ENCODE data around the gene ERG.

Gene ERG

GRCh38 chr21:38409907-38410306 lies 88.4 kb downstream of the ERG start:
- H3K27me3 Mint-ChIP-seq, result peaks cover 9% of the 10 kb centered on the region
- no peaks in the 10 kb centered on the region for H3K36me3 Mint-ChIP-seq
- H3K9me3 Mint-ChIP-seq, result no peaks in the 10 kb centered on the region
- H3K4me1 Mint-ChIP-seq, result no peaks in the 10 kb centered on the region
- no peak overlapping the region for H3K4me3 Mint-ChIP-seq
- no peak overlapping the region for H3K27ac Mint-ChIP-seq

DNA sequence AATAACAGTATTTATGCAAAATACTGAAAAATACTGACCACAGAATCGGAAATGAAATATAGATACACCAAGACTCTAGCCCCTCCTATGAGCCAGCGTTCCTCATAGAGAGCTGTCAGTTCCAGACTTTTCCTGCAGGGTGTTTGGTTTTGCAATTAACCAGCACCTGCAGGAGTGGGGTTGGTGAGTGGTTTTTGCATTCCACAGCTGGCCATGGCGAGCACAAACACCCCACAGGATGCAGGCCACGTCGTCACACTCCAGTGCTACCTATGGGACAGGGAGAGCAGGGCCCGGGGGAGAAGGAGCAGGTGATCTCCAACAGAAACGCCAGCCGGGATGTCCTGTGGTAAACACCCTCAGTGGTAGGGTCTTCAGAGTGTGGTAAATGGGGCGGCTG lies 94.1 kb downstream of the ERG start:
- no peak overlapping the region for H3K4me3 Mint-ChIP-seq
- H3K27ac Mint-ChIP-seq, result no peak overlapping the region
- H3K4me1 Mint-ChIP-seq, result no peaks in the 10 kb centered on the region
- peaks cover 11% of the 10 kb centered on the region for H3K27me3 Mint-ChIP-seq
- H3K9me3 Mint-ChIP-seq, result no peaks in the 10 kb centered on the region
- H3K36me3 Mint-ChIP-seq, result no peaks in the 10 kb centered on the region

DNA sequence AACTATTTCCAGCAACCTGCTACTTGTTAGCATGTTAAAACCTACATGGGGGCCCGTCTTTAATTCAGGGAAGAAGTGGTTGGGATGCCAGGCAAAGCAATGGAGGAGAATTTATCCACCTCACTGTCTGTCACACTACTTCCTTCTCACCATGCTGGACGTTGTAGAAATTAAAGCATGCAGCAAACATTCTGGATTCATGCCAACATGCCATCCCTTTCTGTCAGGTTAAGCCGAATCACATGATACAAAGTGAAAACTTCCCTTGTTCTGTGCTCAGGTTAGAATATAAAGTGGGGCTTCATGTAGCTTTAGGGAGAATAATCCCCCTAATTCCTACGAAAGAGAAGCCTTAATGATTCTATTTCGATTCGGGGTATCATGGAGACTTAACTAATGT lies 95.5 kb downstream of the ERG start:
- H3K27ac Mint-ChIP-seq, result no peak overlapping the region
- H3K4me1 Mint-ChIP-seq, result no peaks in the 10 kb centered on the region
- no peak overlapping the region for H3K4me3 Mint-ChIP-seq
- no peaks in the 10 kb centered on the region for H3K9me3 Mint-ChIP-seq
- peaks cover 11% of the 10 kb centered on the region for H3K27me3 Mint-ChIP-seq
- no peaks in the 10 kb centered on the region for H3K36me3 Mint-ChIP-seq

- Mint-ChIP-seq H3K36me3 (no peaks in the 10 kb centered on the region), H3K27me3 (peaks cover 11% of the 10 kb centered on the region), H3K4me3 (no peak overlapping the region), H3K27ac (no peak overlapping the region), H3K4me1 (no peaks in the 10 kb centered on the region), H3K9me3 (no peaks in the 10 kb centered on the region)
These were observed 96.0 kb downstream of the ERG start for GRCh38 chr21:38402291-38402690.

GRCh38 chr21:38401191-38401926 lies 96.9 kb downstream of the ERG start:
- Mint-ChIP-seq H3K27ac (no peak overlapping the region), H3K27me3 (peaks cover 13% of the 10 kb centered on the region), H3K4me3 (no peak overlapping the region), H3K4me1 (no peaks in the 10 kb centered on the region), H3K9me3 (no peaks in the 10 kb centered on the region), H3K36me3 (no peaks in the 10 kb centered on the region)

DNA sequence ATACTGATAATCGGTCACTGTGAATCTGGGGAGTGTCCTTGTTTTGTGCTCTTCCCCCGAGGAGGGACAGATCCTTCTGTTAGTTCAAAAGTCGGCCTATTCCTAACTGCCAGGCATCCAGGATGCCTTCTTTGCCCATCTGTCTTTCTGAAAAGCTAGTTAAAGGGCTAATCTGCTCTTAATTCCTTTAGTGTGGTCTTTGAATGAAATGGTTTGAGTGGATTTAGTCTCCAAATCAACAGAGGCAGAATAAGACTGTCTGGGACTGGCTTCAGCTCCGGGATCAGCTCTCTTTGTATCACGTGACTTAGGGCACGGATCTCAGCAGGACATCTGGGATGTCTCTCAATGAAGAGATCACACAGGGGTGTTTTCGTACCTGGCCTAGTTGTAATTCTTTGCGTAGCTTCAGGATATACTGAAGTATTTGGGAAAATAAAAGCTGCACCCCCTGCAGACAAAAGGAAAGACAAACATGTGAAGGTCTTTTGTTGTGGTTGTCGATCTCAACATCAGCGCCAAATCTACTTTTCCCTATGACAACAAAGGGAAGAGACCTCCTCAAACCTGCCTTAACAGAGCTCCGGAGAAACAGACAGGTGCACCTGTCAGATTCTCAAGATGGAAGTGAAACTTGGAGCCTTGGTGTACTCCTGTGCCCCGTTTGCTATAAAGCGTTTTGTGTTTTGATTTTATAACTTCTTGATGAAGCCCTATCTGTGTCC lies 97.9 kb downstream of the ERG start:
- no peak overlapping the region for H3K4me3 Mint-ChIP-seq

DNA sequence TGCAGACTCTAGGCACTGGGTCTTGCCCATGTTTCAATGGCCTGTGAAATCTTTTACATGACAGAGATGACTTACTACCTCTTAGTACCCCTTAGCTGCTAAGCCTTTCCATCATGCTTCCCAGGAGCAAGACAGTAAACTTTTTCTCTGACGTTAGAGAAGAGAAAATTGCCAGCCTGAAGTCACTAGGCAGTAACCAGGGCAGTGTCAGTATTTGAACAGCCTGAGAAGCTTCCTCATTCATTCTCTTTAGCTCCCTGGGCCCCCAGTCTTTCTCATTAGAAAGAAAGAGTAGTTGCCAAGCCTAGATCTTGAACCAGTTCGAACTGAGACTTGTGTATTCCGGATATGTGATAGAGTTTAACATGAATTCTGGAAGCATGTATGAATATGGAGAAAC lies 99.2 kb downstream of the ERG start:
- Mint-ChIP-seq H3K4me1 (no peaks in the 10 kb centered on the region), H3K9me3 (no peaks in the 10 kb centered on the region), H3K27ac (no peak overlapping the region), H3K27me3 (peaks cover 19% of the 10 kb centered on the region), H3K36me3 (no peaks in the 10 kb centered on the region), H3K4me3 (no peak overlapping the region)

More for the DNA sequence above, 97.9 kb downstream of the ERG start:
- Mint-ChIP-seq H3K27me3 (peaks cover 15% of the 10 kb centered on the region), H3K36me3 (no peaks in the 10 kb centered on the region), H3K4me1 (no peaks in the 10 kb centered on the region), H3K27ac (no peak overlapping the region), H3K9me3 (no peaks in the 10 kb centered on the region)

- peaks cover 29% of the 10 kb centered on the region for H3K27me3 Mint-ChIP-seq
- no peak overlapping the region for H3K27ac Mint-ChIP-seq
- H3K4me1 Mint-ChIP-seq, result no peaks in the 10 kb centered on the region
- H3K36me3 Mint-ChIP-seq, result no peaks in the 10 kb centered on the region
- no peaks in the 10 kb centered on the region for H3K9me3 Mint-ChIP-seq
- no peak overlapping the region for H3K4me3 Mint-ChIP-seq
These were observed 102.0 kb downstream of the ERG start for GRCh38 chr21:38396325-38396724.

DNA sequence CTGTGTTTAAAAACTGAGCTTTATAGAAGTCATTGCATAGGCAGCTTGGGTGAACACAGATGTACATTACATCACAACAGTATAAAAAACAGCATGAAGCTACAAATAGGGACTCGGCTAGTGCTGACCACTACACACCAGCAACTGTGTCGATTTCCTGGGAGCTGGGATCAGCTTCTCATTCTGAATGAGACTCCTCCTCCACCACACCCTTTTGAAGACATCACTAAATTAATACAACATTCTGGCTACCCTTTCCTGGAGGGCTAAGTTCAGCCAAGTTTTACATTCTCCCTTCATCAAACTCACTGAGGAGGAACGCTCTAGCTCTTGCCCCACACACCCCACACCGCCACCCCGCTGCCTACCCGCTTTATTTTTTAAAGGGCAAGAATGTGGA lies 102.7 kb downstream of the ERG start:
- H3K27ac Mint-ChIP-seq, result no peak overlapping the region
- H3K9me3 Mint-ChIP-seq, result no peaks in the 10 kb centered on the region
- H3K4me1 Mint-ChIP-seq, result no peaks in the 10 kb centered on the region
- H3K27me3 Mint-ChIP-seq, result peaks cover 29% of the 10 kb centered on the region
- H3K4me3 Mint-ChIP-seq, result no peak overlapping the region
- H3K36me3 Mint-ChIP-seq, result no peaks in the 10 kb centered on the region

GRCh38 chr21:38392661-38393060 lies 105.6 kb downstream of the ERG start:
- no peaks in the 10 kb centered on the region for H3K9me3 Mint-ChIP-seq
- H3K4me1 Mint-ChIP-seq, result no peaks in the 10 kb centered on the region
- no peaks in the 10 kb centered on the region for H3K36me3 Mint-ChIP-seq
- H3K4me3 Mint-ChIP-seq, result no peak overlapping the region
- H3K27ac Mint-ChIP-seq, result no peak overlapping the region
- peaks cover 28% of the 10 kb centered on the region for H3K27me3 Mint-ChIP-seq

- H3K4me3 Mint-ChIP-seq, result no peak overlapping the region
- H3K4me1 Mint-ChIP-seq, result no peaks in the 10 kb centered on the region
- no peaks in the 10 kb centered on the region for H3K36me3 Mint-ChIP-seq
- H3K27ac Mint-ChIP-seq, result no peak overlapping the region
- H3K27me3 Mint-ChIP-seq, result peaks cover 22% of the 10 kb centered on the region
- H3K9me3 Mint-ChIP-seq, result no peaks in the 10 kb centered on the region
These were observed 108.4 kb downstream of the ERG start for GRCh38 chr21:38389896-38390295.

DNA sequence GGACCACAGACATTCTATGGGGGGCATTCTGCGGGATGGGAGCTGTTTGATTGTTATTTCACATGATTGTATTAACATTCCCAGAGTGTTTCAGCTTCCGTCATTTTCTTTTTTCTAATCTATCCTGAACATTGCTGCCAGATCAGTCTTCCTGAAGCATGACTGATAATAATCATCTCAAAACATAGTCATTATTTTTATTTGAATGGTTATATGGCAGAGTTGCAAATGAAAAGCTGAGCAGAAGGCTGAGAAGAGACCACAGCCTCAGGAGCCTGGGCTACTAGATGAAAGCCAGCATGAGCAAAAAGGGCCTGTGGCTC lies 109.0 kb downstream of the ERG start:
- Mint-ChIP-seq H3K27ac (no peak overlapping the region), H3K36me3 (no peaks in the 10 kb centered on the region), H3K27me3 (peaks cover 21% of the 10 kb centered on the region), H3K4me3 (no peak overlapping the region), H3K4me1 (no peaks in the 10 kb centered on the region), H3K9me3 (no peaks in the 10 kb centered on the region)

GRCh38 chr21:38388647-38389353 lies 109.5 kb downstream of the ERG start:
- Mint-ChIP-seq H3K36me3 (no peaks in the 10 kb centered on the region), H3K27me3 (peaks cover 21% of the 10 kb centered on the region), H3K9me3 (no peaks in the 10 kb centered on the region), H3K4me3 (no peak overlapping the region), H3K4me1 (no peaks in the 10 kb centered on the region), H3K27ac (no peak overlapping the region)

- peaks cover 22% of the 10 kb centered on the region for H3K27me3 Mint-ChIP-seq
- H3K36me3 Mint-ChIP-seq, result no peaks in the 10 kb centered on the region
- no peaks in the 10 kb centered on the region for H3K4me1 Mint-ChIP-seq
- no peaks in the 10 kb centered on the region for H3K9me3 Mint-ChIP-seq
- no peak overlapping the region for H3K4me3 Mint-ChIP-seq
- no peak overlapping the region for H3K27ac Mint-ChIP-seq
These were observed 110.1 kb downstream of the ERG start for GRCh38 chr21:38388203-38388602.

DNA sequence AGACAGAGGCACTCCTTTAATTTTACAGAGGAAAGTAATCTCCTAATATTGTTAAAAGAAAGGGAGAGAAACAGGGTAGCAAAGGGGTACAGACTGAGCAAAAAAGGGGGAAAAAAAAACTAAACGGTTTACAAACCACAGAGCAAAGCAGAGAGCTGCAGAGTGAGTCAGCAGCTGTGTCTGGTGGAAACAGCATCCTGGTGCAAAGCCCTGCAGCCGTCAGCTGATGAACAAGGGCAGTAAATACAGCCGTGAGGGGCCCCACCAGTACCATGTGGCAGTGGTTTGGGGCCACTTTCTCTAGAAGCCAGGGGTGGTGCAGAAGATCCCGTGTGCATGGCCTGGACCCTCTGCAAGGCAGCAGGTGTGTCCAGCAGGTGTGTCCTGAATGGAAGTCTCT lies 111.3 kb downstream of the ERG start:
- no peaks in the 10 kb centered on the region for H3K9me3 Mint-ChIP-seq
- H3K4me1 Mint-ChIP-seq, result no peaks in the 10 kb centered on the region
- H3K36me3 Mint-ChIP-seq, result no peaks in the 10 kb centered on the region
- no peak overlapping the region for H3K4me3 Mint-ChIP-seq
- peaks cover 22% of the 10 kb centered on the region for H3K27me3 Mint-ChIP-seq
- no peak overlapping the region for H3K27ac Mint-ChIP-seq

DNA sequence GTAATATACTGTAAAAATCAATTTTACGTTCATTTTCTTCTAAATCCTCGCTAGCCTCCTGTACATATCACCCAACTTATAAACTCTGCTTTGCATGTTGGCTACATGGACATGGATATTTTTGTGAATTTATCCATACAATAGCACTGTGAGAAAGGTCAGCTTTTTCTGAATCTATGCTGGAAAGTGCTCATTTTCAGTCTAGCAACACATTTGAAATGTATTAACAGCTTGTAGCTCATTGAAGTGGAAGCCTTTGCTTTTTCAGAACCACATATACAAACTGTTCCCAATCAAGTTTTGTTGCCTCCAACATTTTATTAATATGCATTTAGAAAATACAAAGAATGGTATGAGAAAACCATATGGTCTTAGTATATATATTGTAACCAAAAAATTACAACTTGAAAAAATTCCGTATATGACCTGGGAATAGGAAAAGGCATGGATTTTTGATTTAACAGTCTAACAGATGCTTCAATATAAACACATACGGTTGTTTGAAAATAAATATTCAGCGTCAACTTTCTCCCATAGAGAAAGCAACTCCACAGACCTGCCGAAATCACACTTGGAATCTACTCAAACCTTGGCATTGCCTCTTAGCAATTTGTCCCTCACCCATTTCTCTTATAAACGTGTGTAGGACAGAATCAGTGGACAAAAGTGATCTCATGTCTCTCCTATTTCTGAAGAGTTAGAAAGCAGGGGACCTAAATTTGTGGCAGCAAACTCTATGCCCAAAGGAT lies 112.7 kb downstream of the ERG start:
- H3K4me1 Mint-ChIP-seq, result no peaks in the 10 kb centered on the region
- H3K4me3 Mint-ChIP-seq, result no peak overlapping the region
- no peak overlapping the region for H3K27ac Mint-ChIP-seq
- H3K27me3 Mint-ChIP-seq, result peaks cover 19% of the 10 kb centered on the region
- H3K9me3 Mint-ChIP-seq, result no peaks in the 10 kb centered on the region
- no peaks in the 10 kb centered on the region for H3K36me3 Mint-ChIP-seq

Data from activated naive CD4-positive, alpha-beta T cell treated with anti-CD3 and anti-CD28 coated beads, Interleukin-2, amount 50 U/mL, for 24 hours (primary cell).